Measurements from ENCODE around the gene SNAPC2.
"Not testable (repeated sequence)": the region's sequence is repeated elsewhere in the genome, so short reads cannot be mapped to it uniquely, and the experiment has no call there.

The SNAPC2 gene

GRCh38 chr19:7888826-7889217 is 31.3 kb upstream of the SNAPC2 start:
- DNase-seq: no peak

- not testable (repeated sequence) for DNase-seq
Measured at GRCh38 chr19:7893362-7894101, 26.6 kb upstream of the SNAPC2 start.

GRCh38 chr19:7894612-7895309 is 25.4 kb upstream of the SNAPC2 start:
- no peak for DNase-seq

GRCh38 chr19:7895565-7895964 is 24.6 kb upstream of the SNAPC2 start:
- no peak for DNase-seq

GRCh38 chr19:7897292-7897691 is 22.8 kb upstream of the SNAPC2 start:
- DNase-seq: no peak

GRCh38 chr19:7898967-7899366 is 21.2 kb upstream of the SNAPC2 start:
- DNase-seq: no peak

- DNase-seq: no peak
Measured at GRCh38 chr19:7899751-7900378, 20.3 kb upstream of the SNAPC2 start.

- no peak for DNase-seq
Measured at GRCh38 chr19:7900401-7900870, 19.7 kb upstream of the SNAPC2 start.

- no peak for DNase-seq
Measured at GRCh38 chr19:7900931-7901330, 19.2 kb upstream of the SNAPC2 start.

- DNase-seq: no peak
Measured at GRCh38 chr19:7901337-7901736, 18.8 kb upstream of the SNAPC2 start.

GRCh38 chr19:7902796-7903243 is 17.3 kb upstream of the SNAPC2 start:
- no peak for DNase-seq

- peak; percentile 94 for DNase-seq
Measured at GRCh38 chr19:7903244-7904073, 16.7 kb upstream of the SNAPC2 start, which contains the start of gene MAP2K7. Gene MAP2K7, plus strand, starts transcription at chr19:7903877. Its CDS starts 68 bp downstream, at chr19:7903945.

- no peak for DNase-seq
Measured at GRCh38 chr19:7904074-7905020, 15.8 kb upstream of the SNAPC2 start.

- no peak for DNase-seq
Measured at GRCh38 chr19:7905268-7905667, 14.9 kb upstream of the SNAPC2 start.

GRCh38 chr19:7905859-7906258 is 14.3 kb upstream of the SNAPC2 start:
- DNase-seq: no peak

GRCh38 chr19:7907122-7907521 is 13.0 kb upstream of the SNAPC2 start:
- no peak for DNase-seq

- no peak for DNase-seq
Measured at GRCh38 chr19:7907544-7907943, 12.6 kb upstream of the SNAPC2 start.

GRCh38 chr19:7908078-7908699 is 11.9 kb upstream of the SNAPC2 start:
- no peak for DNase-seq

- DNase-seq: no peak
Measured at GRCh38 chr19:7908742-7909461, 11.2 kb upstream of the SNAPC2 start.

GRCh38 chr19:7909471-7910067 is 10.6 kb upstream of the SNAPC2 start:
- no peak for DNase-seq
